Measurements from ENCODE around the gene ISY1.

DNA sequence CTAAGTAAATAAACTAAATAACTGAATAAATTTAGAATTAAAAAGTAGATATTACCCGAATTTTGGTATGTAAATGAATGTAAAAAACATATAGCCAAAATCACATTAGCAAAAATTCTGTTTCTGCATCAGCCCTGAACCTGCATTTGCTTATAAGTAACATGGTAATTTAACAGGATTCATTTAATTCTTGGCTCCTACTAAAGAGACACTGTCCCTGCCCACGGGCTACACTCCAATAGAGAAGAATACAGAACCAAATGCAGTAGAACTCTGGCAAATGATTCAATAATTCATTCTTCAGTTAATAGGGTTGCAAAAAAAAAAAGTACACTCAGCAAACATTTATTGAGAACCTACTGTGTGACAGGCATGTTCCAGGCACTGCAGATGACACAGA lies 43.6 kb upstream of the ISY1 start:
- TF ChIP-seq SP1 (IDR thresholded peaks at IDR 0.05) (no peak), ARNT (IDR thresholded peaks at IDR 0.05) (no peak), SUZ12 (IDR thresholded peaks at IDR 0.05) (no peak), FOXA1 (IDR thresholded peaks at IDR 0.05) (no peak), BHLHE40 (IDR thresholded peaks at IDR 0.05; ENCODE audit: borderline replicate concordance) (no peak), LEF1 (IDR thresholded peaks at IDR 0.05; ENCODE audit: borderline replicate concordance) (no peak), FOXK2 (IDR thresholded peaks at IDR 0.05) (no peak), ELF4 (IDR thresholded peaks at IDR 0.05) (no peak), ZNF384 (IDR thresholded peaks at IDR 0.05) (no peak), FOXM1 (IDR thresholded peaks at IDR 0.05; ENCODE audit: borderline replicate concordance) (no peak), L3MBTL2 (conservative IDR thresholded peaks at IDR 0.05) (no peak), HDGF (IDR thresholded peaks at IDR 0.05; ENCODE audit: borderline replicate concordance) (no peak), TARDBP (IDR thresholded peaks at IDR 0.05) (no peak)
